AG04450 (cell line): ENCODE data around the gene CGA. TPM values are rescaled to one million over a fixed set of nuclear protein-coding genes. Genes with fewer than 3 reads are reported as not detected.

Source experiments
- CTCF ChIA-PET: fragments of 300-600, 350-600 bp; formaldehyde crosslinking; extraction: SDS; loops from one replicate; lab custom pipeline; 2022; ENCODE audit warnings: antibody characterized with exemption, inconsistent platforms; lab: Charles Lee
- POLR2A ChIA-PET: fragments of 350-600 bp; formaldehyde crosslinking; extraction: SDS; loops from one replicate; lab custom pipeline; 2021; ENCODE audit warnings: antibody characterized with exemption, inconsistent platforms; lab: Yijun Ruan, JAX
- DNase-seq: peaks from one replicate; pipeline ENCODE4 v3.0.0-alpha.2; 2011; ENCODE audit warnings: low read depth, low spot score
- H3K27ac ChIP-seq: one replicate; pipeline ENCODE4 v1.5.1; 2012; ENCODE audit warnings: low read depth, low read length, control low read depth
- H3K27me3 ChIP-seq: one replicate; pipeline ENCODE4 v1.6.0; 2012; ENCODE audit warnings: low read length; ENCODE audit not compliant: control insufficient read depth, insufficient read depth
- H3K4me3 ChIP-seq: 2 replicates; pipeline ENCODE4 v1.5.1; 2011; ENCODE audit warnings: mild to moderate bottlenecking, low read depth, low read length, control low read depth
- H3K9me3 ChIP-seq: 2 replicates; pipeline ENCODE4 v1.5.1; 2012; ENCODE audit warnings: low read length; ENCODE audit not compliant: control insufficient read depth, insufficient read depth
- polyA plus RNA-seq: library from polyadenylated mRNA; depleted of rRNA; stranded (reverse); fragments of >200 nt; gene quantifications from 2 replicates; pipeline ENCODE4 v1.2.3, GENCODE V29; 2011
- TF ChIP-seq, protein P1 (sequence below): IDR thresholded peaks from 2 replicates; pipeline ENCODE4 v1.5.1; 2011; ENCODE audit warnings: low read depth, low read length, control low read depth, inconsistent platforms

The CGA gene
- polyA plus RNA-seq, 1 experiment = 0.26 TPM

DNA sequence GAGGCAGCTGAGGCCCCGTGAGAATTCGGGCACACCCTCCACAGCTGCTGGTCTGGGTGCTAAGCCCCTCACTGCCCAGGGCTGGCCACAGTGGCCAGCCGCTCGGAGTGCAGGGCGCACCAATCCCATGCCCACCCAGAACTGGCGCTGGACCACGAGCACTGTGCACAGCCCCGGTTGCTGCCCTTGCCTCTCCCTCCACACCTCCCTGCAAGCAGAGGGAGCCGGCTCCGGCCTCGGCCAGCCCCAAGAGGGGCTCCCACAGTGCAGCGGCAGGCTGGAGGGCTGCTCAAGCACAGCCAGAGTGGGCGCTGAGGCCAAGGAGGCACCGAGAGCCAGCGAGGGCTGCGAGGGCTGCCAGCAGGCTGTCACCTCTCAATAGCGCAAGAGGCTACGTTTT, 35.0 kb downstream of the CGA start:
- H3K4me3 ChIP-seq = no peak overlapping the region
- no peaks in the 10 kb centered on the region for H3K27me3 ChIP-seq
- ChIA-PET POLR2A (no interaction called here), CTCF (no interaction called here)
- no peak for DNase-seq
- TF ChIP-seq, protein P1, sequence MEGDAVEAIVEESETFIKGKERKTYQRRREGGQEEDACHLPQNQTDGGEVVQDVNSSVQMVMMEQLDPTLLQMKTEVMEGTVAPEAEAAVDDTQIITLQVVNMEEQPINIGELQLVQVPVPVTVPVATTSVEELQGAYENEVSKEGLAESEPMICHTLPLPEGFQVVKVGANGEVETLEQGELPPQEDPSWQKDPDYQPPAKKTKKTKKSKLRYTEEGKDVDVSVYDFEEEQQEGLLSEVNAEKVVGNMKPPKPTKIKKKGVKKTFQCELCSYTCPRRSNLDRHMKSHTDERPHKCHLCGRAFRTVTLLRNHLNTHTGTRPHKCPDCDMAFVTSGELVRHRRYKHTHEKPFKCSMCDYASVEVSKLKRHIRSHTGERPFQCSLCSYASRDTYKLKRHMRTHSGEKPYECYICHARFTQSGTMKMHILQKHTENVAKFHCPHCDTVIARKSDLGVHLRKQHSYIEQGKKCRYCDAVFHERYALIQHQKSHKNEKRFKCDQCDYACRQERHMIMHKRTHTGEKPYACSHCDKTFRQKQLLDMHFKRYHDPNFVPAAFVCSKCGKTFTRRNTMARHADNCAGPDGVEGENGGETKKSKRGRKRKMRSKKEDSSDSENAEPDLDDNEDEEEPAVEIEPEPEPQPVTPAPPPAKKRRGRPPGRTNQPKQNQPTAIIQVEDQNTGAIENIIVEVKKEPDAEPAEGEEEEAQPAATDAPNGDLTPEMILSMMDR = no peak
- H3K9me3 ChIP-seq = no peaks in the 10 kb centered on the region
- H3K27ac ChIP-seq = no peak overlapping the region

- Histone ChIP-seq H3K4me3 (no peak overlapping the region), H3K27ac (no peak overlapping the region), H3K27me3 (no peaks in the 10 kb centered on the region), H3K9me3 (no peaks in the 10 kb centered on the region)
- ChIA-PET POLR2A (no interaction called here), CTCF (no interaction called here)
- TF ChIP-seq, protein P1 = no peak
- no peak for DNase-seq
Measured at GRCh38 chr6:87054143-87054833, 40.6 kb downstream of the CGA start.

- Histone ChIP-seq H3K4me3 (no peak overlapping the region), H3K9me3 (no peaks in the 10 kb centered on the region), H3K27me3 (no peaks in the 10 kb centered on the region), H3K27ac (no peak overlapping the region)
- DNase-seq = no peak
- CTCF ChIA-PET = no interaction called here
- POLR2A ChIA-PET = no interaction called here
- TF ChIP-seq, protein P1 = no peak
Measured at GRCh38 chr6:87053312-87053711, 41.6 kb downstream of the CGA start.

- CTCF ChIA-PET = no interaction called here
- TF ChIP-seq, protein P1 = no peak
- H3K4me3 ChIP-seq = no peak overlapping the region
Measured at GRCh38 chr6:87049779-87050178, 45.1 kb downstream of the CGA start.

GRCh38 chr6:87045521-87046075, 49.3 kb downstream of the CGA start:
- Histone ChIP-seq H3K27me3 (no peaks in the 10 kb centered on the region), H3K4me3 (no peak overlapping the region), H3K9me3 (no peaks in the 10 kb centered on the region), H3K27ac (no peak overlapping the region)
- TF ChIP-seq, protein P1 = no peak
- ChIA-PET CTCF (interaction anchor here (1.4 kb wide), 1 partner anchor 33 kb away, joined by 3 read pairs; no protein-coding TSS in a partner anchor), POLR2A (no interaction called here)
- no peak for DNase-seq

More at GRCh38 chr6:87049779-87050178, 45.1 kb downstream of the CGA start:
- POLR2A ChIA-PET = no interaction called here
- no peak for DNase-seq
- H3K27me3 ChIP-seq = no peaks in the 10 kb centered on the region
- H3K27ac ChIP-seq = no peak overlapping the region
- no peaks in the 10 kb centered on the region for H3K9me3 ChIP-seq
